GM12865 (cell line): ENCODE measurements around the gene FOXP1.

Experiments
- DNase-seq: peaks from one replicate; pipeline ENCODE4 v3.0.0; 2010; ENCODE audit warnings: low read depth
- H3K4me3 ChIP-seq: 2 replicates; pipeline ENCODE4 v1.5.1; 2011; ENCODE audit warnings: mild to moderate bottlenecking, low read depth, low read length, control low read depth
- TF ChIP-seq, protein P1 (sequence below): IDR thresholded peaks from 2 replicates; pipeline ENCODE4 v1.5.1; 2011; ENCODE audit warnings: low read length, control low read depth, low read depth, inconsistent platforms; ENCODE audit not compliant: insufficient read depth; ENCODE audit errors: missing control alignments

Gene FOXP1

DNA sequence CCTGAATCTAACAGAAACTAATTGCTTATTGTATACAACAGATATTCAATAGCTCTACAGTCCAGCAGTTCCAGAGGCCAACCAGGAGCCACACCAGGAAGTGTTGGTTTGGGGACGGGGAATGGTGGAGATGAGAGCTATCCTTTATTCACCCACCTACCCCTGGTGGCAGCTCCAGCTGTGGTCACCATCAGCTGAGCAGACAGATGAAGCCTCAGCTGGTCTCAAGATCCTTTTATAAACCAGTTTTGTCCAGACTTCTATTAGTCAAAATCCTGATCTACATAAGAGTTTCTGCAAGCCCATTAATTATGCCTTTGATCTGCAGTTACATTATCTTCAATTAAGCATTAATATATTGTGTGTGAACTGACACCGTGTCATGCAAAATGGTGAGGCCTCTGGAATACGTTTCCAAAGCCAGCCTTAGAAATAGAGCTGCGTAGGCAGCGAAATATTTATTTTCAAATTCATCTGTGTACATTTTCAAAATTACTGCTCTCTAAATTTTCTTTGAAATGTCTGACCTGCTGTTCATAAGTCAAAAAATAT is 488.8 kb downstream of the FOXP1 start:
- no peak overlapping the region for H3K4me3 ChIP-seq
- TF ChIP-seq, protein P1, sequence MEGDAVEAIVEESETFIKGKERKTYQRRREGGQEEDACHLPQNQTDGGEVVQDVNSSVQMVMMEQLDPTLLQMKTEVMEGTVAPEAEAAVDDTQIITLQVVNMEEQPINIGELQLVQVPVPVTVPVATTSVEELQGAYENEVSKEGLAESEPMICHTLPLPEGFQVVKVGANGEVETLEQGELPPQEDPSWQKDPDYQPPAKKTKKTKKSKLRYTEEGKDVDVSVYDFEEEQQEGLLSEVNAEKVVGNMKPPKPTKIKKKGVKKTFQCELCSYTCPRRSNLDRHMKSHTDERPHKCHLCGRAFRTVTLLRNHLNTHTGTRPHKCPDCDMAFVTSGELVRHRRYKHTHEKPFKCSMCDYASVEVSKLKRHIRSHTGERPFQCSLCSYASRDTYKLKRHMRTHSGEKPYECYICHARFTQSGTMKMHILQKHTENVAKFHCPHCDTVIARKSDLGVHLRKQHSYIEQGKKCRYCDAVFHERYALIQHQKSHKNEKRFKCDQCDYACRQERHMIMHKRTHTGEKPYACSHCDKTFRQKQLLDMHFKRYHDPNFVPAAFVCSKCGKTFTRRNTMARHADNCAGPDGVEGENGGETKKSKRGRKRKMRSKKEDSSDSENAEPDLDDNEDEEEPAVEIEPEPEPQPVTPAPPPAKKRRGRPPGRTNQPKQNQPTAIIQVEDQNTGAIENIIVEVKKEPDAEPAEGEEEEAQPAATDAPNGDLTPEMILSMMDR, result no peak
- DNase-seq, result no peak

DNA sequence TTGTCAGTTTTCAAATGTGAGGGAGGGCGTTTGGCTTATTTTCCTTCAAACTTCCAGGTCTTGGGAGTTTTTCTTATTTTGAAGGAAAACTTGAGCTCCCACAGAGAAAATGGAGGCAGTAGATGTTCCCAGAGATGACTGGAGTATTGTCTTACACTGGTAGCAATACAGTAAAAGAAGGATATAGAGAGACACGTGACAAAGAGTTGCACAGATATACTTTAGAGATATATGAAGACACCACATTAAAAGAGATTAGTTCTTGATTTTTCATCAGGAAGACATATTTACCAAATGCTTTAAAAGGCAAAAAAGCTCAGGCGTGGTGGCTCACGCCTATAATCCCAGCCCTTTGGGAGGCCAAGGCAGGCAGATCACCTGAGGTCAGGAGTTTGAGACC is 490.9 kb downstream of the FOXP1 start:
- no peak for DNase-seq
- TF ChIP-seq, protein P1, result no peak
- H3K4me3 ChIP-seq, result no peak overlapping the region

DNA sequence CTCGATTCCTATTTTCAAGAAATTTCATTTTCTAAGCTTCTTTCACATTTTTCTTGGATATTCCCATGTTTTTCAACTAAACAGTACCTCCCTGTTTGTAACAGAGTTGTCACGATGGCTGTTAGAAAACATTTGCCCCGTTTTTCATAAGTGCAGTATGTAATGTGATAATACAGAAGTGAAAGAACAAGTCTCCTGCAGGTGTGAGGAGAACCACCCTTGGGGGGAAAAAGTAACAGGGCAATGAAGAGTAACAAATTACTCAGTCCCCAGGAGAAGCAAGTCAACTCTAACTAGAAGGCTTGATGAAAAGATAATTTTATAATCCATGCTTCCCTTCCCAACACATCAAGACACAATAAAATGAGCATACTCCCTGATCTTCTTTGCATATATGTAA is 493.3 kb downstream of the FOXP1 start:
- no peak overlapping the region for H3K4me3 ChIP-seq
- TF ChIP-seq, protein P1, result no peak
- DNase-seq, result peak; percentile 60

DNA sequence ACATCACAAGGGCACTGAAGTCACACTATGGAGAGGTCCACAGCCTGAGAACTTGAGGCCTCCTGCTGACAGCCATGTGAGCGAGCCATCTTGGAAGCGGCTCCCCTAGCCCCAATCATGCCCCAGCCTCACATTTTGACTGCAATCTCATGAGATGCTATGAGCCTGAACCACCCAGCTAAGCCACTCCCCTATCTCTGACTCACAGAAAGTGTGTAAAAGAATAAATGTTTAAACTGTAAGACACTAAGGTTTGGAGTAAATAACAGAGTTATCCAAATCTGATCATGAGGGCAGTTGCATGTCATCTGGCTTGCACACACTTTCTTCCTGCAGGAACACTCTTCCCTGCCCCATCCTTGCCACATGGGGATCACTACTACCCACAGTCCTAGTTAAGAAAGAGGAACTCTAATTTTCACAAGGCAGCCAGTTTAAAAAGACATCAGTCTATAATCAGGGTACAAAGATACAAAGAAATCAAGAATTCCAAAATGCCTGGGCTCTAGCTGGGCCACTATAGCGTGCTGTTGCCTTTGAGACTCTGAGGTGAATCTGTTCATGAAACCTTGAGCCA is 494.2 kb downstream of the FOXP1 start:
- H3K4me3 ChIP-seq, result no peak overlapping the region
- TF ChIP-seq, protein P1, result no peak
- DNase-seq, result no peak

DNA sequence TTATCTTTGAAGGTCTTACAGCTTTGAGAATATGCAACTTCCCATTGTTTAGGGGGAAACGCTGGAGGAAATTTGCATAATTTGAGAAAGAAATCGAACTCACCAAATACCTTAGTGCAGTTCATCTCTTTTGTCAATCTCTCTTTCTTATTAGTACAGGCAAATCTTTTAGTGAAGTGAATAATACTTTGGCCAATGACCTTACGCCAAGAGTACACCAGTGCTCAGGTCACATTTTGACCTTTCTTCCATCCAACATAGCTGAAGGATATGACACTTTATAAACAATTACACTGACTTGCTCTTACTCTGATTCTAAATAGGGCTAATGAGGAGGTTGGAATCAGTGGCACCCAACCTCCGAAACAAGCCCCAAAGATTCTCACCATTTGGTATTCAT is 494.8 kb downstream of the FOXP1 start:
- no peak for DNase-seq
- no peak overlapping the region for H3K4me3 ChIP-seq
- TF ChIP-seq, protein P1, result no peak

DNA sequence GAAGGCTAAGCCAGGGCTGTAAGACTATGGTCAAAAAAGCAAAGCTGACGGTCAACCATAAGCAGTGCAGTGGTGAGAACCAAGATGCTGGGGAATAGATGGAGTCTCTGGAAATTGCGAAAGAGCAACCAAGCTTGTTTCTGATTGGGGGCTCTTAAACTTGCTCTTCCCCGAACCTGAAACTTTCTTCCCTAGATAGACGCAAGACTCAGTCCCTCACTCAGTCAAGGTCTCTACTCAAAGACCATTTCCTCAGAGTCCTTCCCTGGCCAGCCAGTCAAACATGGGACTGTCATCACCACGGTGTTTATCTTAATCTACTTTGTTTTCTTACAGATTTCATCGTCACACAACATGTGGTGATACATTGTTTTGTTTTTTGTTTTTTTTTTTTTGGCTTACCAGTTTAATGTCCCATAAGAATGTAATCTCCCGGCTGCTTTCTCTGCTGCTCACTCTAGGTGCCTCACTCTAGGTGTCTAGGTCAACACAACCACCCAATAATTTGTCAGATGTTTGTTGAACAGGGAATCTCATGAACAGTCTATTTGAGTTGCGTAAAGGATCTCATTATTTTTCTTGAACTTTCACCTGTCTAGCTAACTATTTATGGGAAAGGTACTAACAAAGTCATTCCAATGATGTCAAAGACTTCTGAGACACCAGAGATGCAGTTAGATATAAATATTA is 495.4 kb downstream of the FOXP1 start:
- TF ChIP-seq, protein P1, result no peak
- DNase-seq, result no peak
- H3K4me3 ChIP-seq, result no peak overlapping the region
